Sigmoid colon (tissue), 4 donors: ENCODE measurements around the gene SLC9A3.

Experiments used
- EP300 ChIP-seq, 4 donors: sonication (generic); formaldehyde crosslinking; IDR thresholded peaks; one replicate each; pipeline ENCODE4 v1.6.1; 2017; ENCODE audit warnings: antibody characterized with exemption in 4 of 4
- TF ChIP-seq, protein P1 (sequence below), 4 experiments: fragments of 450-650 bp in 3 of 4; fragments of 200-600 bp in 1 of 4; IDR thresholded peaks; one replicate each; pipeline ENCODE4 v1.5.1; 2016 to 2019; ENCODE audit warnings: antibody characterized with exemption in 4 of 4, mild to moderate bottlenecking in 3 of 4, moderate library complexity in 2 of 4

DNA sequence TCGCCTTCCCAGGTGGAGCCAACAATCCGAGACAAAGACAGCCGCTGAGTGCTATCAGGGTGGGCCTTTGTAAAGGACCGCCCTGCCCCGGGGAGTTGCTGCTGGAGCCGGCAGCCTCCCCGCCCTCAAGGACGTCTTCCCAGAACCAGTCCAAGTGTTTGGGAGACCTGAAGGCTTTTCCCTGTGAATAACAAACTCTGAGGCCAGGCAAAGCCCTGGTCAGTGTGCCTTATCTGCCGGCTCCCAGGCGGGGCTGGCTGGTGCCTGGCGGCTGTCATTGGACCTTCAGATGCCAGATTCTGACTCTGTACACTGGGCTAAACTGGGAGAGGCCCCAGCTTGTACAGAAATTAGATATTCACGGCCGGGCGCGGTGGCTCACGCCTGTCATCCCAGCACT lies 2.1 kb downstream of the SLC9A3 start:
- no peak for TF ChIP-seq EP300 (IDR thresholded peaks at IDR 0.05)
- TF ChIP-seq, protein P1, sequence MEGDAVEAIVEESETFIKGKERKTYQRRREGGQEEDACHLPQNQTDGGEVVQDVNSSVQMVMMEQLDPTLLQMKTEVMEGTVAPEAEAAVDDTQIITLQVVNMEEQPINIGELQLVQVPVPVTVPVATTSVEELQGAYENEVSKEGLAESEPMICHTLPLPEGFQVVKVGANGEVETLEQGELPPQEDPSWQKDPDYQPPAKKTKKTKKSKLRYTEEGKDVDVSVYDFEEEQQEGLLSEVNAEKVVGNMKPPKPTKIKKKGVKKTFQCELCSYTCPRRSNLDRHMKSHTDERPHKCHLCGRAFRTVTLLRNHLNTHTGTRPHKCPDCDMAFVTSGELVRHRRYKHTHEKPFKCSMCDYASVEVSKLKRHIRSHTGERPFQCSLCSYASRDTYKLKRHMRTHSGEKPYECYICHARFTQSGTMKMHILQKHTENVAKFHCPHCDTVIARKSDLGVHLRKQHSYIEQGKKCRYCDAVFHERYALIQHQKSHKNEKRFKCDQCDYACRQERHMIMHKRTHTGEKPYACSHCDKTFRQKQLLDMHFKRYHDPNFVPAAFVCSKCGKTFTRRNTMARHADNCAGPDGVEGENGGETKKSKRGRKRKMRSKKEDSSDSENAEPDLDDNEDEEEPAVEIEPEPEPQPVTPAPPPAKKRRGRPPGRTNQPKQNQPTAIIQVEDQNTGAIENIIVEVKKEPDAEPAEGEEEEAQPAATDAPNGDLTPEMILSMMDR (IDR thresholded peaks at IDR 0.05), result no peak
